HCT116 (cell line): Measurements from ENCODE around the gene GALNT5. TPM values are rescaled to one million over a fixed set of nuclear protein-coding genes. Genes with fewer than 3 reads are reported as not detected.

ENCODE experiments used
- ATAC-seq: fragments of 200-7000 bp; cut with Tn5 transposase; 2 replicates; pipeline ENCODE4 v1.9.1; 2020; ENCODE audit warnings: mild to moderate bottlenecking, moderate library complexity
- BruUV-seq: library from RNA; stranded (reverse); fragments of 400-500 nt; replicated peaks from 2 replicates; lab custom pipeline; 2021; lab: Mats Ljungman, UMichigan
- CTCF ChIA-PET: fragments of 300-600 bp; sonication (Branson Sonifier 250); formaldehyde crosslinking; loops from one replicate; lab custom pipeline; 2021; ENCODE audit warnings: antibody characterized with exemption; lab: Charles Lee
- POLR2A ChIA-PET: fragments of 300-600, 350-600 bp; sonication (Branson Sonifier 250); formaldehyde crosslinking; loops from one replicate; lab custom pipeline; 2021; ENCODE audit warnings: antibody characterized with exemption; lab: Charles Lee
- RAD21 ChIA-PET, 2 experiments: fragments of 300-600 bp; sonication (Branson Sonifier 250); formaldehyde crosslinking; loops; one replicate each; lab custom pipeline; 2023; ENCODE audit warnings: low total read pairs in 2 of 2; ENCODE audit not compliant: uncharacterized antibody in 2 of 2, unreplicated experiment in 2 of 2, low non-redundant PET in 1 of 2; lab: Charles Lee
- DNase-seq: peaks from one replicate; pipeline ENCODE4 v3.0.0-alpha.2; 2010; ENCODE audit warnings: low read depth, low spot score
- H2AFZ ChIP-seq: fragments of 200-600 bp; shearing (Covaris generic), sonication (generic); 2 replicates; pipeline ENCODE4 v1.6.1; 2017; ENCODE audit warnings: low read depth, mixed run types, mixed read lengths, antibody characterized with exemption, low read length; ENCODE audit not compliant: poor library complexity, severe bottlenecking
- H3K27ac ChIP-seq: 2 replicates; pipeline ENCODE4 v1.5.1; 2012; ENCODE audit warnings: low read depth, low read length
- H3K27me3 ChIP-seq: fragments of 200-600 bp; sonication (generic); 2 replicates; pipeline ENCODE4 v1.6.1; 2016; ENCODE audit warnings: mixed run types, low read length, mixed read lengths; ENCODE audit not compliant: insufficient read depth
- H3K36me3 ChIP-seq, 2 experiments: fragments of 200-500 bp in 1 of 2; fragments of 200-600 bp in 1 of 2; sonication (Bioruptor generic) in 1 of 2; sonication (generic) in 1 of 2; 2 replicates each; pipeline versions ENCODE4 v1.5.1 to v1.6.1; 2014 to 2016; ENCODE audit warnings: low read length in 2 of 2, inconsistent platforms in 1 of 2, mixed read lengths in 1 of 2, mixed run types in 1 of 2; ENCODE audit not compliant: insufficient read depth in 2 of 2, control insufficient read depth in 1 of 2
- H3K4me1 ChIP-seq, 2 experiments: fragments of 200-600 bp in 1 of 2; sonication (generic) in 1 of 2; 2 replicates each; pipeline versions ENCODE4 v1.5.1 to v1.6.1; 2012 to 2017; ENCODE audit warnings: low read length in 2 of 2, inconsistent platforms in 1 of 2, mild to moderate bottlenecking in 1 of 2, mixed read lengths in 1 of 2, mixed run types in 1 of 2, moderate library complexity in 1 of 2; ENCODE audit not compliant: insufficient read depth in 2 of 2, control insufficient read depth in 1 of 2
- H3K4me2 ChIP-seq: fragments of 200-600 bp; sonication (generic); 2 replicates; pipeline ENCODE4 v1.6.1; 2017; ENCODE audit warnings: mixed run types, low read length, mixed read lengths
- H3K4me3 ChIP-seq, 2 experiments: fragments of 200-600 bp in 1 of 2; sonication (generic) in 1 of 2; replicated peaks in 1 of 2; 2 replicates each; pipeline ENCODE4 v1.5.1; 2011 to 2016; ENCODE audit warnings: low read length in 2 of 2, control low read depth in 1 of 2, low read depth in 1 of 2, mild to moderate bottlenecking in 1 of 2, mixed read lengths in 1 of 2, mixed run types in 1 of 2
- H3K79me2 ChIP-seq: fragments of 200-600 bp; sonication (generic); 2 replicates; pipeline ENCODE4 v1.6.1; 2017; ENCODE audit warnings: mild to moderate bottlenecking, mixed run types, low read length, moderate library complexity, mixed read lengths; ENCODE audit not compliant: insufficient read depth
- H3K9ac ChIP-seq: fragments of 200-600 bp; sonication (generic); 2 replicates; pipeline ENCODE4 v1.6.1; 2016; ENCODE audit warnings: low read length, mixed read lengths
- H3K9me2 ChIP-seq: fragments of 200-600 bp; sonication (generic), shearing (Covaris generic); 2 replicates; pipeline ENCODE4 v1.6.1; 2017; ENCODE audit warnings: mixed run types, mild to moderate bottlenecking, moderate library complexity; ENCODE audit not compliant: insufficient read depth
- H3K9me3 ChIP-seq, 2 experiments: fragments of 200-500 bp in 1 of 2; fragments of 200-600 bp in 1 of 2; sonication (Bioruptor generic) in 1 of 2; sonication (generic) in 1 of 2; 2 replicates each; pipeline ENCODE4 v1.6.1; 2014 to 2017; ENCODE audit warnings: low read length in 2 of 2, mixed read lengths in 2 of 2, inconsistent platforms in 1 of 2, low read depth in 1 of 2, mild to moderate bottlenecking in 1 of 2, mixed run types in 1 of 2, moderate library complexity in 1 of 2; ENCODE audit not compliant: control insufficient read depth in 1 of 2, insufficient read depth in 1 of 2
- H4K20me1 ChIP-seq: fragments of 200-600 bp; sonication (generic), shearing (Covaris generic); 2 replicates; pipeline ENCODE4 v1.6.1; 2017; ENCODE audit warnings: mixed run types, mild to moderate bottlenecking, moderate library complexity; ENCODE audit not compliant: insufficient read depth
- EGR1 ChIP-seq: IDR thresholded peaks from 2 replicates; pipeline ENCODE4 v1.6.1; 2012; ENCODE audit warnings: low read depth
- EZH2phosphoT487 ChIP-seq: fragments of 200-600 bp; IDR thresholded peaks from 2 replicates; pipeline ENCODE4 v1.6.1; 2018; ENCODE audit warnings: antibody characterized with exemption, borderline replicate concordance
- JUND ChIP-seq: IDR thresholded peaks from 2 replicates; pipeline ENCODE4 v1.6.1; 2012
- POLR2A ChIP-seq: IDR thresholded peaks from 2 replicates; pipeline ENCODE4 v1.7.0; 2011; ENCODE audit warnings: borderline replicate concordance; ENCODE audit not compliant: insufficient read depth, insufficient read length; ENCODE audit errors: extremely low read depth
- POLR2AphosphoS5 ChIP-seq: IDR thresholded peaks from 2 replicates; pipeline ENCODE4 v1.6.1; 2011; ENCODE audit warnings: mild to moderate bottlenecking, low read depth, low read length, moderate library complexity
- RAD21 ChIP-seq: IDR thresholded peaks from 2 replicates; pipeline ENCODE4 v1.6.1; 2012; ENCODE audit warnings: low read depth, mild to moderate bottlenecking
- TCF7L2 ChIP-seq: IDR thresholded peaks from 2 replicates; pipeline ENCODE4 v1.7.0; 2011; ENCODE audit warnings: borderline replicate concordance, inconsistent platforms; ENCODE audit not compliant: insufficient read depth, insufficient read length; ENCODE audit errors: extremely low read depth
- ZFX ChIP-seq: fragments of 450-650 bp; IDR thresholded peaks from 2 replicates; pipeline ENCODE4 v1.6.1; 2017
- ZNF274 ChIP-seq: fragments of 200-500 bp; sonication (Bioruptor generic); IDR thresholded peaks from 2 replicates; pipeline ENCODE4 v1.6.1; 2014; ENCODE audit warnings: mild to moderate bottlenecking, low read depth, low read length, inconsistent platforms
- intact Hi-C: fragments of 100-400 bp; cut with micrococcal nuclease; formaldehyde crosslinking; loops from 2 replicates; pipeline ENCODE4 v1.10.0; 2022
- total RNA-seq: library from RNA; stranded (reverse); gene quantifications from one replicate; pipeline ENCODE4 v1.2.1, GENCODE V29; 2021; ENCODE audit not compliant: unreplicated experiment
- TF ChIP-seq, protein P1 (sequence below): IDR thresholded peaks from 2 replicates; pipeline ENCODE4 v1.6.1; 2011; ENCODE audit warnings: mild to moderate bottlenecking, low read length, moderate library complexity; ENCODE audit not compliant: insufficient replicate concordance; ENCODE audit errors: extremely low read depth
- TF ChIP-seq, protein P2 (sequence below): IDR thresholded peaks from 2 replicates; pipeline ENCODE4 v1.6.1; 2012

GALNT5 gene
- total RNA-seq, 1 experiment from 2014 or later: 3.9 TPM

DNA sequence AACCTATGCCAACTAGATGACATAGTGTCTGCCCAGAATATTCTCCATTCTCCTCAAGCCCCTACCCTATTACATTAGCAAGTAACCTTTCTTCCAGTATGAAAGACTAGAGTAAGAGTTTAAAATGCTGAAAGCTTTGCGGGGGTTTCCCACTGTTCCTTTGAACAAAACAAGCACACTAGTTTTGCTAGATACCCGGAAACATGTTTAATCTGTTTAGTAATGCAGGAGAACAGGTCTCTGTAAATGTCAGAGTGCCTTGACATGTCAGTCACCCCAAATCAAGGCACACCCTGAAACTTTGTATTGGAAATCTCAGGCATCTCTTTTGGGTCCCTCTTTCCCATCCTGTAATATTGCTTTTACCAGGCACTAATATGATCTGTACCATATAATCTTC is 11.6 kb downstream of the GALNT5 start:
- H2AFZ ChIP-seq: no peak overlapping the region
- H4K20me1 ChIP-seq: no peaks in the 10 kb centered on the region
- peaks cover 0 to 9% of the 10 kb centered on the region in 2 experiments; a peak in 1 of 4 replicates for H3K4me1 ChIP-seq
- TF ChIP-seq POLR2AphosphoS5 (no peak), ZFX (no peak), JUND (no peak), EZH2phosphoT487 (no peak), TCF7L2 (no peak)
- TF ChIP-seq, protein P1, sequence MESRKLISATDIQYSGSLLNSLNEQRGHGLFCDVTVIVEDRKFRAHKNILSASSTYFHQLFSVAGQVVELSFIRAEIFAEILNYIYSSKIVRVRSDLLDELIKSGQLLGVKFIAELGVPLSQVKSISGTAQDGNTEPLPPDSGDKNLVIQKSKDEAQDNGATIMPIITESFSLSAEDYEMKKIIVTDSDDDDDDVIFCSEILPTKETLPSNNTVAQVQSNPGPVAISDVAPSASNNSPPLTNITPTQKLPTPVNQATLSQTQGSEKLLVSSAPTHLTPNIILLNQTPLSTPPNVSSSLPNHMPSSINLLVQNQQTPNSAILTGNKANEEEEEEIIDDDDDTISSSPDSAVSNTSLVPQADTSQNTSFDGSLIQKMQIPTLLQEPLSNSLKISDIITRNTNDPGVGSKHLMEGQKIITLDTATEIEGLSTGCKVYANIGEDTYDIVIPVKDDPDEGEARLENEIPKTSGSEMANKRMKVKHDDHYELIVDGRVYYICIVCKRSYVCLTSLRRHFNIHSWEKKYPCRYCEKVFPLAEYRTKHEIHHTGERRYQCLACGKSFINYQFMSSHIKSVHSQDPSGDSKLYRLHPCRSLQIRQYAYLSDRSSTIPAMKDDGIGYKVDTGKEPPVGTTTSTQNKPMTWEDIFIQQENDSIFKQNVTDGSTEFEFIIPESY: no peak
- ChIA-PET POLR2A (no interaction called here), CTCF (no interaction called here), RAD21 (no interaction called here)
- no TSS peak for BruUV-seq
- DNase-seq (no peak), ATAC-seq (no peak)
- H3K9me2 ChIP-seq: no peaks in the 10 kb centered on the region
- no peak overlapping the region for H3K4me3 ChIP-seq
- H3K4me2 ChIP-seq: no peak overlapping the region
- no peaks in the 10 kb centered on the region; a peak in 1 of 4 replicates for H3K36me3 ChIP-seq
- no peak overlapping the region for H3K9ac ChIP-seq
- H3K9me3 ChIP-seq: no peaks in the 10 kb centered on the region
- no peak overlapping the region for H3K27ac ChIP-seq
- no peaks in the 10 kb centered on the region for H3K27me3 ChIP-seq
- intact Hi-C loops: no loop called here
- peaks cover 56% of the 10 kb centered on the region for H3K79me2 ChIP-seq

DNA sequence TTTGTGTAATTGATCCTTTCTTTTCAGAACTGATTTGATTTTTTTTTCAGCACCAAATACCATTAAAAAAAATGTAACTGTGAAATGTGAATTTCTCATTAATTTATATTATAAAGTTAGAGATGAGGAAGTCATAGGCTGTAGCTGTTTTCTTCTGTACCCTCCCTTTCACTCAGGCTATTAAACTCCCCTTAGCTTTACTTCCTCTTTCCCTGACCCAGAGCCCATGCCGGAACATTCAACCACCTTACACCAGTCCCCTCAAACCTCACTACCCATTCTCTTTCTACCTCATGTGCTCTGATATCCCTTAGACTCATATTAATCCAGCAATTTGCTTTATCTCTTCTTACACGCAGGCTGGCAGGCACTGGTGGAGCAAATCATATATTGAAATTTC is 12.4 kb downstream of the GALNT5 start:
- peaks cover 48% of the 10 kb centered on the region for H3K79me2 ChIP-seq
- TF ChIP-seq JUND (no peak), POLR2A (no peak), ZNF274 (no peak), ZFX (no peak), EZH2phosphoT487 (no peak), EGR1 (no peak), RAD21 (no peak)
- TF ChIP-seq, protein P2, sequence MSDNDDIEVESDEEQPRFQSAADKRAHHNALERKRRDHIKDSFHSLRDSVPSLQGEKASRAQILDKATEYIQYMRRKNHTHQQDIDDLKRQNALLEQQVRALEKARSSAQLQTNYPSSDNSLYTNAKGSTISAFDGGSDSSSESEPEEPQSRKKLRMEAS: no peak
- TF ChIP-seq, protein P1: no peak
- H2AFZ ChIP-seq: no peak overlapping the region
- no peak for DNase-seq
- H3K27me3 ChIP-seq: no peaks in the 10 kb centered on the region
- intact Hi-C loops: no loop called here
- ChIA-PET CTCF (no interaction called here), POLR2A (no interaction called here), RAD21 (no interaction called here)
- H3K4me2 ChIP-seq: no peak overlapping the region
- H3K9me2 ChIP-seq: no peaks in the 10 kb centered on the region
- no peak overlapping the region for H3K9ac ChIP-seq
- H4K20me1 ChIP-seq: no peaks in the 10 kb centered on the region
- H3K9me3 ChIP-seq: no peaks in the 10 kb centered on the region
- H3K4me3 ChIP-seq: no peak overlapping the region
- no peak overlapping the region for H3K27ac ChIP-seq
- no peak for ATAC-seq
- H3K36me3 ChIP-seq: no peaks in the 10 kb centered on the region; a peak in 1 of 4 replicates
- BruUV-seq: no TSS peak
- peaks cover 0 to 2% of the 10 kb centered on the region in 2 experiments; a peak in 1 of 4 replicates for H3K4me1 ChIP-seq
